ENCODE results near the gene FXN. TPM values are rescaled to one million over a fixed set of nuclear protein-coding genes. Genes with fewer than 3 reads are reported as not detected.

Gene FXN
- total and polyA plus RNA-seq, 2 donors (not counting 3 experiments of a cell fraction or from before 2014, with no cell fraction given): 18.2 to 21.2 TPM

- Histone ChIP-seq H3K79me2 (ENCODE audit: control insufficient read depth, insufficient read depth, low read length) (no peaks in the 10 kb centered on the region), H3K9me3 (replicated peaks; ENCODE audit: control insufficient read depth, insufficient read depth, low read length) (no peaks in the 10 kb centered on the region), H3K27me3 (ENCODE audit: control insufficient read depth in 2 of 2, insufficient read depth in 2 of 2, low read length in 2 of 2) (peaks cover 5 to 7% of the 10 kb centered on the region in 2 experiments), H2AFZ (ENCODE audit: low read depth, low read length) (no peak overlapping the region), H3K36me3 (ENCODE audit: control insufficient read depth in 2 of 2, extremely low read depth in 1 of 2, insufficient read depth in 2 of 2, low read length in 2 of 2) (no peaks in the 10 kb centered on the region), H3K4me2 (ENCODE audit: insufficient read depth, low read length) (no peak overlapping the region), H3K4me3 (replicated peaks in 1 of 3; ENCODE audit: insufficient read depth in 1 of 3, low read depth in 1 of 3, low read length in 3 of 3) (no peak overlapping the region), H3K9ac (replicated peaks; ENCODE audit: extremely low read depth, insufficient read depth, low read length) (no peak overlapping the region), H4K20me1 (replicated peaks; ENCODE audit: control insufficient read depth, extremely low read depth, insufficient read depth, low read length) (no peaks in the 10 kb centered on the region), H3K27ac (ENCODE audit: insufficient read depth, low read depth, low read length) (no peak overlapping the region), H3K9me1 (replicated peaks; ENCODE audit: control insufficient read depth, extremely low read depth, insufficient read depth, low read length) (no peaks in the 10 kb centered on the region), H3K4me1 (ENCODE audit: control insufficient read depth, extremely low read depth, insufficient read depth, low read length) (no peaks in the 10 kb centered on the region)
- no peak for FAIRE-seq
- CTCF ChIA-PET: no interaction called here
- TF ChIP-seq POLR2A (IDR thresholded peaks at IDR 0.05; ENCODE audit: low read depth, low read length) (no peak), MYC (IDR thresholded peaks at IDR 0.05; ENCODE audit: low read depth, low read length) (no peak), JUN (IDR thresholded peaks at IDR 0.05; ENCODE audit: borderline replicate concordance, insufficient read depth, insufficient read length, low read depth) (no peak), GATA2 (IDR thresholded peaks at IDR 0.05; ENCODE audit: insufficient read depth, insufficient read length, low read depth, low read length) (no peak), EZH2 (IDR thresholded peaks at IDR 0.05; ENCODE audit: borderline replicate concordance, low read depth, low read length, severe bottlenecking) (no peak), CTCF (IDR thresholded peaks at IDR 0.05; ENCODE audit: extremely low read depth in 1 of 2, insufficient read depth in 1 of 2, low read depth in 1 of 2, low read length in 2 of 2) (no peak), POLR2AphosphoS5 (IDR thresholded peaks at IDR 0.05; ENCODE audit: insufficient read depth, low read depth, low read length) (no peak), FOS (IDR thresholded peaks at IDR 0.05; ENCODE audit: borderline replicate concordance, insufficient read depth, low read length) (no peak), MAX (IDR thresholded peaks at IDR 0.05; ENCODE audit: insufficient read depth, insufficient read length) (no peak)
- dilution Hi-C loops (cut with MboI; ENCODE audit: extremely low pct_ligation_motif_present, low sequenced_read_pairs): no loop called here
- no peak for DNase-seq (ENCODE audit: low read depth, low spot score)
- POLR2A ChIA-PET: no interaction called here
- intact Hi-C loops (cut with micrococcal nuclease): no loop called here
- BruUV-seq (replicated peaks): no TSS peak
Observed at GRCh38 chr9:69018737-69019136, 16.8 kb upstream of the FXN start.
